ENCODE data around the gene DHFR.
A peak's percentile ranks its signal among the peaks of the same experiment; 100 is the strongest.
"Not testable (repeated sequence)": the region's sequence is repeated elsewhere in the genome, so short reads cannot be mapped to it uniquely, and the experiment has no call there.

Gene DHFR

DNA sequence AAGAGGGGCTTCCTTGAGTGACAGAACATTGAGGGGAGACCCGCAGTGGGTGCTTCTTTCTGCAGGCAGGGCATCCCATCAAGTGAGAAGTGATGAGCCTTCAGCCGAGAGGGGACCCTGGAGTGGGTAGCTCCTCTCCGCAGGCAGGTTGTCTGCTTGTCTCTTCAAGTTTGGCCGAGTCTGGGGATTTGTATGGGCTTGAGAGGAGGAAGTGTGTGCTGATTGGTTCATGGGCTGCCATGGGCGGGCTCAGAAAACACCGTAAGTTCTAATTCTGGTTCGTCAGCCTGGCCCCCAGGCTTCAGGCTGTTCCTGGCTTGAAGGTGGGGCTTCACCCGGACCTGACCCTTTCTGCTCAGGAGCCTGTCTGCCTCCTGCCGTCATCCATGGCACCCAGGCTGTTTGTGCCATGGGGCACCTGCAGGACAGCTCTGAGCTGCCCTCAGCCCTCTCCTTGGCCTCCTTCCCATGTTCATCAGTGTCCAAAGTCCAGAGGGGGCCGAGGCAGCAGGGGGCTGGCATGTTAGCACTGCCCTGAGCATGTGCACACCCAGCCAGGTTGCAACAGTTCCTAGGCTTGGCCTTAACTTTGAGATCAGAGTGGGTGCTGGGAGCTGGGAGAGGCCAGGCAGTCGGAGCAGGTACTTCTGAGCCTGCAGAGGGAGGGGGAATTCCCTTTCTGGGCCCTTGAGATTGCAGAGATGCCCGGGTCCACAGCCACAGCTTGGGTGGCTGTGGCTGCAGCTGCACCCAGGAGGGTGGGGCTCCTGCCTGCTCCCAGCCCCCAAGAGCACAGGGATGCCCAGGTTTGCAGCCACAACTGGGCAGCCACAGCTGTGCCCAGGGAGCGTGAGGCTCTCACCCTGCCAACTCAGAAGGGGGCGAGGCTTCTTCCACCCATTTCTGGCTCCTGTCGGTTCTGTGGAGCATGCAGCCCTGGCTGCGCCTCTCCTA lies 13.5 kb upstream of the DHFR start:
- TF ChIP-seq, protein P1, sequence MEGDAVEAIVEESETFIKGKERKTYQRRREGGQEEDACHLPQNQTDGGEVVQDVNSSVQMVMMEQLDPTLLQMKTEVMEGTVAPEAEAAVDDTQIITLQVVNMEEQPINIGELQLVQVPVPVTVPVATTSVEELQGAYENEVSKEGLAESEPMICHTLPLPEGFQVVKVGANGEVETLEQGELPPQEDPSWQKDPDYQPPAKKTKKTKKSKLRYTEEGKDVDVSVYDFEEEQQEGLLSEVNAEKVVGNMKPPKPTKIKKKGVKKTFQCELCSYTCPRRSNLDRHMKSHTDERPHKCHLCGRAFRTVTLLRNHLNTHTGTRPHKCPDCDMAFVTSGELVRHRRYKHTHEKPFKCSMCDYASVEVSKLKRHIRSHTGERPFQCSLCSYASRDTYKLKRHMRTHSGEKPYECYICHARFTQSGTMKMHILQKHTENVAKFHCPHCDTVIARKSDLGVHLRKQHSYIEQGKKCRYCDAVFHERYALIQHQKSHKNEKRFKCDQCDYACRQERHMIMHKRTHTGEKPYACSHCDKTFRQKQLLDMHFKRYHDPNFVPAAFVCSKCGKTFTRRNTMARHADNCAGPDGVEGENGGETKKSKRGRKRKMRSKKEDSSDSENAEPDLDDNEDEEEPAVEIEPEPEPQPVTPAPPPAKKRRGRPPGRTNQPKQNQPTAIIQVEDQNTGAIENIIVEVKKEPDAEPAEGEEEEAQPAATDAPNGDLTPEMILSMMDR (IDR thresholded peaks at IDR 0.05; ENCODE audit: low read depth, low read length), result no peak
- DNase-seq (ENCODE audit: extremely low read depth, low read depth), result no peak

GRCh38 chr5:80667384-80667783 lies 12.6 kb upstream of the DHFR start:
- TF ChIP-seq, protein P1 (IDR thresholded peaks at IDR 0.05; ENCODE audit: low read depth, low read length), result no peak
- no peak for DNase-seq (ENCODE audit: extremely low read depth, low read depth)

DNA sequence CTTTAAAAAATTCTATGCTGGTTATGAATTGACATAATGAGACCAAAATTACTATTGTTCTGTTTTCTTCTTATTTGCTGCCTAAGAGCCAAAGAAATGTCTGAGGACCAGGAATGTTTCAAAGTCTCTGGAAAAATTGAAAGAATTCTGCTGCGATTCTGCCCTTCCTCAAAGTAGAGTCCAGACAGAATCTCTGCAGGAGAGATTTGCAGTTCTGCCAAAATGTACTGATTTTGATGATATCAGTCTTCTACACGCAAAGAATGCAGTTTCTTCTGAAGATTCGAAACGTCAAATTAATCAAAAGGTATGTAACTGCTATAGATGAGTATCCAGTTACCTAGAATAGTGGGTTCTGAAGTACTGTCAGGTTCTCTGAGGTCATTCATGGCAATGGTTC lies 10.3 kb upstream of the DHFR start:
- no peak for DNase-seq (ENCODE audit: extremely low read depth, low read depth)
- TF ChIP-seq, protein P1 (IDR thresholded peaks at IDR 0.05; ENCODE audit: low read depth, low read length), result no peak

DNA sequence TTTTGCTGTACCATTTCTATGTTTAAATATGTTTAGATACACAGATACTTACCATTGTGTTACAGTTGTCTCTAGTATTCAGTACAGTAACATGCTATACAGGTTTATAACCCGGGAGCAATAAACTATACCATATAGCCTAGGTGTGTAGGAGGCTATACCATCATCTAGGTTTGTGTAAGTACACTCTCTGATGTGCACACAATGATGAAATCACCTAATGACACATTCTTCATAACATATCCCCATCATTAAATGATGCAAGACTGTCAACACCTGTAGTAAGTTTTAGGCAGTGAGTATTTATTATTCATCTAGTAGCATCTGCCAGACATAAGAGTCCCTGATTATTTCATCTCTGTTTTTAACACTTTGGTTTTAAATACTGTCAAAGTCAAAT lies 7.3 kb upstream of the DHFR start:
- TF ChIP-seq, protein P1 (IDR thresholded peaks at IDR 0.05; ENCODE audit: low read depth, low read length), result no peak
- DNase-seq (ENCODE audit: extremely low read depth, low read depth), result no peak

- DNase-seq (ENCODE audit: extremely low read depth, low read depth), result not testable (repeated sequence)
Observed at GRCh38 chr5:80660661-80661060, 5.9 kb upstream of the DHFR start.

- TF ChIP-seq, protein P1 (IDR thresholded peaks at IDR 0.05; ENCODE audit: low read depth, low read length), result no peak
- DNase-seq (ENCODE audit: extremely low read depth, low read depth), result peak; percentile 4
Observed at GRCh38 chr5:80659106-80659505, 4.3 kb upstream of the DHFR start.

- DNase-seq (ENCODE audit: extremely low read depth, low read depth), result no peak
- TF ChIP-seq, protein P1 (IDR thresholded peaks at IDR 0.05; ENCODE audit: low read depth, low read length), result no peak
Observed at GRCh38 chr5:80656425-80656824, 1.6 kb upstream of the DHFR start.

All from AG09319 (cell line).